Liver (tissue), 3 donors: Measurements from ENCODE around the gene KCTD16.

Source experiments
- CTCF ChIP-seq: fragments of 150-350 bp; IDR thresholded peaks from 2 replicates; pipeline ENCODE4 v1.5.1; 2017; ENCODE audit warnings: improper control_type of control experiment, low read depth, low read length; ENCODE audit not compliant: missing input control
- MAX ChIP-seq: IDR thresholded peaks from 2 replicates; pipeline ENCODE4 v1.6.1; 2016; ENCODE audit warnings: antibody characterized with exemption
- RAD21 ChIP-seq, 2 donors: IDR thresholded peaks; 2 replicates each; pipeline ENCODE4 v1.6.1; 2016; ENCODE audit warnings: antibody characterized with exemption in 2 of 2, mild to moderate bottlenecking in 2 of 2
- donor health status: healthy.
- donor health status: healthy.

GRCh38 chr5:144404672-144405071 is 234.0 kb downstream of the KCTD16 start:
- TF ChIP-seq CTCF (no peak), MAX (no peak), RAD21 (IDR thresholded peaks at IDR 0.05) (no peak)
